A673 (cell line): Measurements from ENCODE around the gene UTP3. TPM values are rescaled to one million over a fixed set of nuclear protein-coding genes. Genes with fewer than 3 reads are reported as not detected.

Source experiments
- BruUV-seq: library from RNA; stranded (reverse); fragments of 400-500 nt; replicated peaks from 2 replicates; lab custom pipeline; 2021; lab: Mats Ljungman, UMichigan
- CTCF ChIA-PET: fragments of 300-600 bp; sonication (Branson Sonifier 250); formaldehyde crosslinking; loops from one replicate; lab custom pipeline; 2022; ENCODE audit warnings: antibody characterized with exemption; lab: Charles Lee
- POLR2A ChIA-PET: fragments of 300-600 bp; sonication (Branson Sonifier 250); formaldehyde crosslinking; loops from one replicate; lab custom pipeline; 2022; ENCODE audit warnings: antibody characterized with exemption; ENCODE audit not compliant: low non-redundant PET; lab: Charles Lee
- DNase-seq: peaks from one replicate; pipeline ENCODE4 v3.0.0-alpha.2; 2015; ENCODE audit warnings: low spot score
- H3K27ac ChIP-seq: fragments of 200-600 bp; sonication (generic); 2 replicates; pipeline ENCODE4 v1.5.1; 2016; ENCODE audit warnings: mixed run types, low read depth, mild to moderate bottlenecking, mixed read lengths, antibody characterized with exemption, low read length; ENCODE audit not compliant: poor library complexity, severe bottlenecking
- H3K27me3 ChIP-seq: fragments of 200-600 bp; sonication (generic); replicated peaks from 2 replicates; pipeline ENCODE4 v1.6.1; 2017; ENCODE audit warnings: mixed run types, low read depth, mild to moderate bottlenecking, mixed read lengths, antibody characterized with exemption, low read length; ENCODE audit not compliant: insufficient read depth, poor library complexity
- H3K36me3 ChIP-seq: fragments of 200-600 bp; sonication (generic); 2 replicates; pipeline ENCODE4 v1.6.1; 2016; ENCODE audit warnings: mixed run types, mild to moderate bottlenecking, mixed read lengths, antibody characterized with exemption, low read length; ENCODE audit not compliant: insufficient read depth, poor library complexity, severe bottlenecking
- H3K4me1 ChIP-seq: fragments of 200-600 bp; sonication (generic); 2 replicates; pipeline ENCODE4 v1.6.1; 2017; ENCODE audit warnings: mixed run types, mild to moderate bottlenecking, mixed read lengths, antibody characterized with exemption, low read length; ENCODE audit not compliant: insufficient read depth, poor library complexity, severe bottlenecking
- H3K4me3 ChIP-seq: fragments of 200-600 bp; sonication (generic); 2 replicates; pipeline ENCODE4 v1.5.1; 2016; ENCODE audit warnings: low read depth, mixed run types, mild to moderate bottlenecking, mixed read lengths, low read length; ENCODE audit not compliant: poor library complexity, severe bottlenecking
- H3K9me3 ChIP-seq: fragments of 200-600 bp; sonication (generic); 2 replicates; pipeline ENCODE4 v1.6.1; 2016; ENCODE audit warnings: mixed run types, low read depth, mild to moderate bottlenecking, mixed read lengths, antibody characterized with exemption, low read length; ENCODE audit not compliant: poor library complexity, severe bottlenecking
- CTCF ChIP-seq: fragments of 300-800, 200-600 bp; sonication (generic); conservative IDR thresholded peaks from 2 replicates; pipeline ENCODE4 v1.5.1; 2017; ENCODE audit warnings: low read depth, mild to moderate bottlenecking, antibody characterized with exemption, low read length, moderate library complexity, mixed read lengths
- EZH2 ChIP-seq: fragments of 200-600 bp; sonication (generic); IDR thresholded peaks from 2 replicates; pipeline ENCODE4 v1.6.1; 2017; ENCODE audit warnings: borderline replicate concordance, low read depth, mild to moderate bottlenecking, mixed read lengths, antibody characterized with exemption, low read length; ENCODE audit not compliant: poor library complexity, severe bottlenecking
- intact Hi-C: fragments of 100-400 bp; cut with micrococcal nuclease; formaldehyde crosslinking; loops from one replicate; pipeline ENCODE4 v1.10.0; 2022; ENCODE audit not compliant: unreplicated experiment
- total RNA-seq: library from RNA; stranded (reverse); gene quantifications from 2 replicates; pipeline ENCODE4 v1.2.3, GENCODE V29; 2021

Gene UTP3
- total RNA-seq, 1 experiment from 2014 or later: 17.1 TPM

DNA sequence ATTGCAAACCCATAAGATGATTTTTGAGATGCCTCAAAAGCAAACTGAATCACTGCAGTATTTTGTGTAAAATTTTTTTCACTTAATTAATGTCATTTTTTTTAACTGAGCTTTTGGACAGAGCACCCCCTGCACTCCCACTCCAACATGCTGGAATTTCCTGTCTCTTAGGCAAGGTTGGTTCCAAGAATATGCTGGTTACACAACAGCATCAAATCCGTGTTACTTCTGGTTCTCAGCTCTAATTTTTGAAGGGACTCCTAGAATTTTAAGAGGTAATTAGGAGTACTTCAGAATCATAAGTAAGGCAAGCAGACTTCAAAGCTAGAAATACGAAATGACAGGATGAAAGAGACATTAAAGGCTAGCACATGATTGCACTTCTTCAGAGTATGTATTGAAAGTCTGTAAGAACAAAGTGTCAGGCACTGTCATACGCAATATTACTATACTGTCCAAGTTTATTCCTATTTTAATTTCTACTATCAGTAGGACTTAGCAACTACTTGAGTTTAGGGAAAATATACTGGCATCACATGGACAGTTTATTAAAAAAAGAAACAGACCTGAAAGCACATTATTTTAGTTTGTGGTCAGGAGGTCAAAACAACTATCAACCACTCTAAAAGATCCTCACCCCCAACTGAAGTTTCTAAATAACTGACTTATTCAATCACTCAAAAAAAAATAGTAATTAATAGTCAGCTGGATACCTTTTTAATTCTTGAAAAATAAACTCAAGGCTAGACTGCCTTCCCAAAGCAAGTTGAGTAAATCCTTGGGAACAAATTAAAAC, 20.4 kb upstream of the UTP3 start:
- Histone ChIP-seq H3K9me3 (no peaks in the 10 kb centered on the region), H3K36me3 (no peaks in the 10 kb centered on the region), H3K4me3 (no peak overlapping the region), H3K4me1 (no peaks in the 10 kb centered on the region), H3K27me3 (no peaks in the 10 kb centered on the region), H3K27ac (no peak overlapping the region)
- POLR2A ChIA-PET: no interaction called here
- intact Hi-C loops: no loop called here
- no TSS peak for BruUV-seq
- TF ChIP-seq EZH2 (no peak), CTCF (no peak)
- DNase-seq: no peak
- CTCF ChIA-PET: no interaction called here

DNA sequence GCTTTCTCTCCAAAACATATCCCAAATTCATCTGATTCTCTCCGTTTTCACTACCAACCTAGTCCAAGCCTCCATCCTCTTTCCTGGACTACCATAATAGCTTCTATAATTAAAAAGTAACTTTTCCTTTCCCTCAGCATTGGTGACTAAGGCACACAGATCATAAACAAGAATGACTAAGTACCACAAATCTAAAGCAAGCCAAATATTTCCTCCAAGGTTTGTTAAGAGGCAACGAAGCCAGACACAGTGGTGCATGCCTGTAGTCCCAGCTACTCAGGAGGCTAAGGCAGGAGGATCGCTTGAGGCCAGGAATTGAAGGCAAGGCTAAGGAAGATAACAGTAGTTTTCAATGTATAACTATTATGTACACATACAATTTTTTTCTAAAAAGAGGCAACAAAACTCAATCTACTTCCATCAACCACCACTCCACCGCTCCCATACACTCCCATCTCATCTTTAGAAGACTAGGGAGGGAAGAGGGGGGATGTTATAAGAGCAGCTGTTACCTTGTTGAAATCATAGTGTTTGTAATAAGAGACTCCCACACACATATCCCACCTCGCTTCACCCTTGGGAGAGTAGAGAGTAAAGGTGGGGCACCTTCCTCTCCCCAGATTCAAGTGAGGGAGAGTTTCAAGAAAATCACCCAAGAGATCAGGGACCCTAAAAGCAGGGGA, 17.9 kb upstream of the UTP3 start:
- Histone ChIP-seq H3K9me3 (no peaks in the 10 kb centered on the region), H3K27ac (no peak overlapping the region), H3K36me3 (no peaks in the 10 kb centered on the region), H3K4me1 (no peaks in the 10 kb centered on the region), H3K27me3 (no peaks in the 10 kb centered on the region), H3K4me3 (no peak overlapping the region)
- intact Hi-C loops: no loop called here
- no peak for DNase-seq
- ChIA-PET CTCF (no interaction called here), POLR2A (no interaction called here)
- TF ChIP-seq CTCF (no peak), EZH2 (no peak)
- BruUV-seq: no TSS peak

DNA sequence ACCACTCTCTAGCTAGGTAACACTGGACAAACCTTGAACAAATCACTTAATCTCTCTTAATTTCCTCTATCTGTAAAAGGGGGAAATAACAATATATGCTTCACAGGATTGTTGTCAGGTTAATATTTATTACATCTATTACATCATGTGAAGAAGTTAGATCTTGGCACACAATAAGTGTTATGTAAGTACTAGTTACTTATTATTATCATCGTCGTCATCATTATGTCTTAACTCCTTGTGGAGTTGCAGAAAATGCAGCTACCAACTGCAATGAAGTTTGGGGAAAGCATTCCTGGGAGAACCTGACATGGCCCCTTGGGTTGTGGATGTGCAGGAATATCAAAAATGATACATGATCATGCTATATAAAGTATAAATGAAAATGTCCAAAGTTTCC, 17.2 kb upstream of the UTP3 start:
- TF ChIP-seq EZH2 (no peak), CTCF (no peak)
- Histone ChIP-seq H3K4me1 (no peaks in the 10 kb centered on the region), H3K36me3 (no peaks in the 10 kb centered on the region), H3K27me3 (no peaks in the 10 kb centered on the region), H3K4me3 (no peak overlapping the region), H3K9me3 (no peaks in the 10 kb centered on the region), H3K27ac (no peak overlapping the region)
- no peak for DNase-seq
- intact Hi-C loops: no loop called here
- POLR2A ChIA-PET: no interaction called here
- no TSS peak for BruUV-seq
- CTCF ChIA-PET: no interaction called here
